Thyroid gland (tissue), 4 donors: ENCODE data around the gene VPS26A.

Experiments
- POLR2A ChIP-seq, 2 donors: fragments of 450-650 bp; IDR thresholded peaks; one replicate each; pipeline ENCODE4 v1.6.1; 2017; ENCODE audit warnings: antibody characterized with exemption in 2 of 2, mild to moderate bottlenecking in 2 of 2, moderate library complexity in 1 of 2
- TF ChIP-seq, protein P1 (sequence below), 6 experiments: fragments of 200-600 bp in 3 of 6; fragments of 450-650 bp in 3 of 6; sonication (generic) in 3 of 6; IDR thresholded peaks; one replicate each; pipeline ENCODE4 v1.5.1; 2016 to 2019; ENCODE audit warnings: antibody characterized with exemption in 6 of 6, mild to moderate bottlenecking in 2 of 6, inconsistent platforms in 1 of 6, moderate library complexity in 1 of 6

- TF ChIP-seq, protein P1, sequence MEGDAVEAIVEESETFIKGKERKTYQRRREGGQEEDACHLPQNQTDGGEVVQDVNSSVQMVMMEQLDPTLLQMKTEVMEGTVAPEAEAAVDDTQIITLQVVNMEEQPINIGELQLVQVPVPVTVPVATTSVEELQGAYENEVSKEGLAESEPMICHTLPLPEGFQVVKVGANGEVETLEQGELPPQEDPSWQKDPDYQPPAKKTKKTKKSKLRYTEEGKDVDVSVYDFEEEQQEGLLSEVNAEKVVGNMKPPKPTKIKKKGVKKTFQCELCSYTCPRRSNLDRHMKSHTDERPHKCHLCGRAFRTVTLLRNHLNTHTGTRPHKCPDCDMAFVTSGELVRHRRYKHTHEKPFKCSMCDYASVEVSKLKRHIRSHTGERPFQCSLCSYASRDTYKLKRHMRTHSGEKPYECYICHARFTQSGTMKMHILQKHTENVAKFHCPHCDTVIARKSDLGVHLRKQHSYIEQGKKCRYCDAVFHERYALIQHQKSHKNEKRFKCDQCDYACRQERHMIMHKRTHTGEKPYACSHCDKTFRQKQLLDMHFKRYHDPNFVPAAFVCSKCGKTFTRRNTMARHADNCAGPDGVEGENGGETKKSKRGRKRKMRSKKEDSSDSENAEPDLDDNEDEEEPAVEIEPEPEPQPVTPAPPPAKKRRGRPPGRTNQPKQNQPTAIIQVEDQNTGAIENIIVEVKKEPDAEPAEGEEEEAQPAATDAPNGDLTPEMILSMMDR (IDR thresholded peaks at IDR 0.05): no peak
- no peak for TF ChIP-seq POLR2A (IDR thresholded peaks at IDR 0.05)
Observed at GRCh38 chr10:69168493-69168892, 44.5 kb downstream of the VPS26A start.
